ENCODE results near the gene GGTLC3.
"Not testable (repeated sequence)": the region's sequence is repeated elsewhere in the genome, so short reads cannot be mapped to it uniquely, and the experiment has no call there.

Gene GGTLC3

DNA sequence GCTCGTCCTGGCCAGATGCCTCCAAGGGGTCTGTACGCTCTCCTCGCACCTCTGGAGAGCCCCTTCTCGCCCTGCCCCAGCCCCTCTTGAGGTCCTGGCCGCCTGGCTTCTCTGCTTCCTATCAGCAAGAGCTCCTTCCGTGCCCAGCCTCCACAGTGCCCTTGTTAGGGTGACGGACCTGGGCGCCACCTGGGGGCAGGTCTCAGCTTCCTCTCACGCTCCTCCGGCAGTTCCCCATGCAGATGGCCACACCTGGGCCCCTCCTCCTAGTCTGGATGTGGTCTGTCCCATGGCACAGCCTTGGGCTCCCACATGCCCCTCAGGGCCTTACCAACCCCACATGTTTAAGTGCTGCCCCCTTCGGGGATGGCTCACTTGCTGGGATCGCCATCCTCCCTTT is 16.4 kb upstream of the GGTLC3 start:
- not testable (repeated sequence) for H3K9ac ChIP-seq (ENCODE audit: low read length); H3K9me3 ChIP-seq (ENCODE audit: control insufficient read depth, low read length); H3K27me3 ChIP-seq (ENCODE audit: control insufficient read depth, insufficient read depth, low read length); H3K4me3 ChIP-seq (ENCODE audit: low read length); H3K4me1 ChIP-seq (ENCODE audit: control insufficient read depth, insufficient read depth, low read length); H3K36me3 ChIP-seq (ENCODE audit: control insufficient read depth, insufficient read depth, low read length)

DNA sequence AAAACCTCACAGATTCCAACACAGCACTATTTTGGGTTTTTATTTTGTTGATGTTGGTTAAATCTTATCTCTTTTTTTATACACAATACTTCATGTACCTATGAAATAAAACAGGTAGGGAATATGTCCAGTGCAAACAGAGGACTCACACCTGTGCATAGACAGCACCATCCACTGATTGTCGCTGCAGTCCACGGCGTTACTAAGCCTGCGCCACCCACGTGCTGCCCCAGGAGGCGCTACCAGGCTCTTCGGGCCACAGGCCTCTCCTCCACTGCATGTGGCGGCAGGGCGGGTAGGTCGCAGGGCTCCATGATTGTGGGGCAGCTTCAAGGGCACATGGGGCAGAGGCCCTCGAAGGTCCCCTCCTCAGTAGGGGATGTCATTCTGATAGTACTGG is 15.7 kb upstream of the GGTLC3 start:
- H3K4me3 ChIP-seq (ENCODE audit: low read length); H3K9me3 ChIP-seq (ENCODE audit: control insufficient read depth, low read length); H3K4me1 ChIP-seq (ENCODE audit: control insufficient read depth, insufficient read depth, low read length); H3K36me3 ChIP-seq (ENCODE audit: control insufficient read depth, insufficient read depth, low read length); H3K27me3 ChIP-seq (ENCODE audit: control insufficient read depth, insufficient read depth, low read length); H3K9ac ChIP-seq (ENCODE audit: low read length): not testable (repeated sequence)

DNA sequence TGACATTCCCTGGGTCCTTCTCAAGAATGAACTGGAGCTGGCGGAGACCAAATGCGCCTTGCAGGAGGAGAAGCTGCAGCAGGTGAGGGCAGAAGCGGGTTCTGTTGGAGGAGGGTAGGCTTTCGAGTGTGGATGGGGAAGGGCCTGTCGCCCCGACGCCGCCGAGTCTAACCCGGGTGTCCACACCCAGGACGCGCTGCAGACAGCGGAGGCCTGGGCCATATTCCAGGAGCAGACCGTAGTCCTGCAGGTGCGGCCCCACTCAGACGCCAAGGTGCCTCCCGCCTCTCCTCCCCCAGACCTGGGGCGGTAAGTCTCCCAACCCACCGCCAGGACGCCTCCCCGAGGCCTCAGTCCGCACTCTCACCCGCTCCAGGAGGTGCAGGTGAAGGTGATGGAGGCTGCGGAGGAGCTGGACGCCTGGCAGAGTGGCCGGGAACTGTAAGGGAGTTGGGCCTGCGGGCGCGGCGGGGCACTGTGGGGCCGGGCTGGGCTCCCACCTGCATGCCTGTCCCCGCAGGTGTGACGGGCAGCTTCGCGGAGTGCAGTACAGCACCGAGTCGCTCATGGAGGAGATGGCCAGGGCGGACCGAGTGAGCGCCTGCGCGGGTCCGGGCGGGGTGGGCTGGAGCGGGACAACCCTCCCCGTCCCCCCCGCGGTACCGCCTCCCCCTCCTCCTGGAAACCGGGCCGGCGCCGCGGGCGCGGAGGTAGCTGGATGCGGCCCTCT is 11.6 kb upstream of the GGTLC3 start:
- H3K36me3 ChIP-seq (ENCODE audit: control insufficient read depth, insufficient read depth, low read length); H3K4me3 ChIP-seq (ENCODE audit: low read length); H3K4me1 ChIP-seq (ENCODE audit: control insufficient read depth, insufficient read depth, low read length); H3K9me3 ChIP-seq (ENCODE audit: control insufficient read depth, low read length); H3K9ac ChIP-seq (ENCODE audit: low read length); H3K27me3 ChIP-seq (ENCODE audit: control insufficient read depth, insufficient read depth, low read length): not testable (repeated sequence)

DNA sequence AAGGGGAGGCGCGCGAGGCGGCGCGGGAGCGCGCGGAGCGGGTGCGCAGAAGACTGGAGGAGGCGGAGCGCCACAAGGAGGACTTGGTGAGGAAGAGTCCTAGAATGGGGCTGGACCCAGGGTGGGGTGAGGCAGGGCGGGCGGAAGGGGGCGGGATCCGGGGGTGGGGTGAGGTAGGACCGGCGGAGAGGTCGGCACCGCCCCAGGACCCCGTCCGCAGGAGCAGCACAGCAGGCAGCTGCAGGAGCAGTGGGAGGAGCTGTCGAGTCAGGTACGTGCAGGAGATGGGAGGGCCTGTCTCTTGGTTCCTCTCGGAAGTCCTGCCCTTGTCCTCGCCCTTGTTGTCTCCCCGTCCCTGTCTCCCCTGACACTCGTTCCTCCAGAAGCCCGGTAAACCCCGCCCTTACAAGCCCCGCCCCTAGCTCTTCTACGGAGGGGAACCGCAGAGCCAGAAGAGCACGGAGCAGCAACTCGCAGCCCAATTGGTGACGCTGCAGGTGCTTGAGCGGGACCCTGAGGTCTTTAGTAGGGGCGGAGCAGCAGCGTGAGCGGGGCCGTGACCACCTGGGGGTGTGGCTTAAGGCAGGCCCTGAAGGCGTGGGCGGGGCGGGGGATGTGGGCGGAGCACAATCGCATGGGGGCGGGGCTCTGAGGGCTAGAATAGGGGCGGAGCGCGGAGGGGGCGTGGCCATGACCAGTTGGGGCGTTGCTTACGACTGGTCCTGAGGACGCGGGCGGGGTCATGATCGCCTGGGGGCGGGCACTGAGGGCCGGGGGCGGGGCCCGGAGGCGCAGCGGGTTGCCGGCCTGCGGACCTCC is 10.8 kb upstream of the GGTLC3 start:
- H3K9me3 ChIP-seq (ENCODE audit: control insufficient read depth, low read length); H3K9ac ChIP-seq (ENCODE audit: low read length); H3K4me3 ChIP-seq (ENCODE audit: low read length); H3K4me1 ChIP-seq (ENCODE audit: control insufficient read depth, insufficient read depth, low read length); H3K27me3 ChIP-seq (ENCODE audit: control insufficient read depth, insufficient read depth, low read length); H3K36me3 ChIP-seq (ENCODE audit: control insufficient read depth, insufficient read depth, low read length): not testable (repeated sequence)

DNA sequence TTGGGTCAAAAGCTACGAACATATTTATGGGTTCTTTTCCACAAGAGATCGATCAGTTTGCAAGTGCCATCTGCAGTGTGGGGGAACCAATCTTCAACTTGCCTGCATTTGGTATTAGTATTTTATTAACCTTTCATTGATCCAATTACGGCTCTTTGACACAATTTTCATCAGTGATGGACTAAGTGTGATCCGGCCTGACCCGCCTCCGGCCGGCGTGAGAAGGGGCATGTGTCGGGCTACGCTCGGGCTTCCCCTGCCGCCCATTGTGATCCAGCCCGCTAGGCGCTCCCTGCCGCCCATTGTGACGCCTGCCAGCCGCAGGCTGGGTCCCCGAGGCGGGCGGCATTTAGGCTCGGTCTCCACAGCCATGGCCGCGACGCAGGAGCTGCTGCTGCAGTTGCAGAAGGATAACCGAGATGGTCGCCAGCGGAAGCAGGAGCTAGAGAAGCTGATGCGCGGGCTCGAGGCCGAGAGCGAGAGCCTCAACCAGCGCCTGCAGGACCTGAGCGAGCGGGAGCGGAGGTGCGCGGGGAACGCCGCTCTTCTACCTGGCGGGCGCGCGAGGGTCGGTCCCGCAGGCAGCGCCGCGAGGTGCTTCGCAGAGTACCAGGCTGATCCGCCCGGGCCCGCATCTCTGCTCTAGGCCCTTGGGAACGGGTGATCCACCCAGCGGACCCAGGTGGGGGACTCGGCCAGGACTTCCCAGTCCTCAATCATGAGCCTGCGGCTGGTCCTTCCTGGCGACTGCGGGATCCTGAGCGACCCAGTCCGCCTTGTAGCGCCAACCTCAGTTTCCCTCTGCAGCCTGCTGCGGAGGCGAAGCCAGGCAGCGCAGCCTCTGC is 10.0 kb upstream of the GGTLC3 start, which contains the start of gene TMEM191B:
Gene TMEM191B (plus strand): TSS at position 51 of the 845 bp plus-strand sequence. CDS start 179 bp downstream, at position 230.
- not testable (repeated sequence) for H3K9ac ChIP-seq (ENCODE audit: low read length); H3K36me3 ChIP-seq (ENCODE audit: control insufficient read depth, insufficient read depth, low read length); H3K4me3 ChIP-seq (ENCODE audit: low read length); H3K4me1 ChIP-seq (ENCODE audit: control insufficient read depth, insufficient read depth, low read length); H3K27me3 ChIP-seq (ENCODE audit: control insufficient read depth, insufficient read depth, low read length); H3K9me3 ChIP-seq (ENCODE audit: control insufficient read depth, low read length)

DNA sequence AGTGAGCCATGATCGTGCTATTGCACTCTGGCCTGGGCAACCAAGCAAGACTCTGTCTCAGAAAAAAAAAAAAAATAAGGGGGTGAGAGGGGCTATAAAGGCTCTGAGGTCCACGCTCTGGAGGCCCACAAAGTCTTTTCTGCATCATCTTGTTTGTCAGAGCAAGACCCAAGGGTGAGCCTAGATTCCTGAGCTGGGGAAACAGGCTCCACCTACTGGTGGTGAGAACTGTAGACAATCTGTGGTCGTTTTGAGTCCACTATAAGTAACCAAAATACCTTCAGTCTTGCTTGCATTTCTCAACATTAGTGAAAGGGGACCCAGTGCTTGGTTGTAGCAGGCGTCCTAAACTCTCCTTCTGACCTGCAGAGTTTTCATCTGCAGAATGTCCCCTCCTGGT is 5.4 kb upstream of the GGTLC3 start:
- H3K9ac ChIP-seq (ENCODE audit: low read length); H3K9me3 ChIP-seq (ENCODE audit: control insufficient read depth, low read length); H3K36me3 ChIP-seq (ENCODE audit: control insufficient read depth, insufficient read depth, low read length); H3K27me3 ChIP-seq (ENCODE audit: control insufficient read depth, insufficient read depth, low read length); H3K4me3 ChIP-seq (ENCODE audit: low read length); H3K4me1 ChIP-seq (ENCODE audit: control insufficient read depth, insufficient read depth, low read length): not testable (repeated sequence)

DNA sequence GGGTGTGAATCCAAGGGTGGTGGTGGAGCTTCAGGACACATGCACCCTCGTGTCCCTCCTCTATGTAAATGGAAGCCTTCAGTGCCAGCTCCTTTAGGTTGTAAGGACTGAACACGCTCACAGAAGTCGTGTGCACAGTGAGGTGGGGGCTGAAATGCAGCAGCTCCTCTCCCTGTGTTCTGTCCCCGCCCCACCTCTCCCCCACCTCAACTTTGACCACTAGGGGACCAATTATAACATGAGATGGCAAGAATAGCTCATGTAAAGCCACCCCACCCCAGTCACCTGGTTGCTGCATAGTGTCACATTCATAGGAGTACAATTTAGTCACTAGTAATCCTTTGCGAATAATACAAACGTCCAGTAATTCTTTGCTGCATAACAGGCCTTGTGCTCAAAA is 4.8 kb upstream of the GGTLC3 start:
- not testable (repeated sequence) for H3K9ac ChIP-seq (ENCODE audit: low read length); H3K36me3 ChIP-seq (ENCODE audit: control insufficient read depth, insufficient read depth, low read length); H3K9me3 ChIP-seq (ENCODE audit: control insufficient read depth, low read length); H3K4me3 ChIP-seq (ENCODE audit: low read length); H3K4me1 ChIP-seq (ENCODE audit: control insufficient read depth, insufficient read depth, low read length); H3K27me3 ChIP-seq (ENCODE audit: control insufficient read depth, insufficient read depth, low read length)

DNA sequence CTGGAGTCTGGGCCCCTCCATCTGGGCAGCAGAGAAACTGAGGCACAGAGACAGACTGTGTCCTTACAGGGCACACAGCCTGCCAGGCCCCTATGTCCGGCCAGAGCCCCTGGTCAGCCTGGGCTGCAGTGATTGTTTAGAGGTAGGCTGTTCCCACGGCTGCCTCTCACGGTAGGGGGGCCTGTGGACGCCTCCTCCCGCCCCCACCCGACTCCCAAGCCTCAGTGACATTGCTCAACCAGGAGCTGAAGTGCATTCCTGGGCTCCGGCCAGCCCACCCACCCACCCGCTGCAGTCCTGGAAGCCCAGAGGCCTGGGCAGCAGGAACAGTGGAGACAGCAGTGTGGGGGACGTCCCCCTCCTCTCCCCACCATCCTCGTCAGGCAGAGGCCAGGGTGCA is 4.5 kb downstream of the GGTLC3 start:
- not testable (repeated sequence) for H3K36me3 ChIP-seq (ENCODE audit: control insufficient read depth, insufficient read depth, low read length); H3K9ac ChIP-seq (ENCODE audit: low read length); H3K9me3 ChIP-seq (ENCODE audit: control insufficient read depth, low read length); H3K4me3 ChIP-seq (ENCODE audit: low read length); H3K4me1 ChIP-seq (ENCODE audit: control insufficient read depth, insufficient read depth, low read length); H3K27me3 ChIP-seq (ENCODE audit: control insufficient read depth, insufficient read depth, low read length)

DNA sequence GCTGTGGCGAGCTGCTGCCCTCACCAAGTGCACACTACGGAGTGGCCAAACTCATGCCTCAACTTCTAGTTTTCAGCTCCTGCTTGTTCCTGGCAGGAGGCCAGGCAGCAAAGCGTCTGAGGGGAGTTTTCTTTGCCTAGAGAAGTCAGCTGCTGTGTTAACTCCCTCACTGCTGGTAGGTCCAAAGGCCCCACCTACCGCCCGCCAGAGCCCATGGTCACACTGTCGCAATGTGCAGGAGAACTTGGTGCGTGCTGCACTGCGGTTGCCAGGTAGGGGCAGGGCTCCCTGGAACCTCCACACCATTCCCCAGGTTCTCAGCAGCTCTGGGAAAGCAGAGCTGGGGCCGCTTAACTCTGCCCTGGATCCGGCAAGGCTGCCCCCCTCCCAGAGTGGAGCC is 5.6 kb downstream of the GGTLC3 start:
- not testable (repeated sequence) for H3K4me3 ChIP-seq (ENCODE audit: low read length); H3K36me3 ChIP-seq (ENCODE audit: control insufficient read depth, insufficient read depth, low read length); H3K4me1 ChIP-seq (ENCODE audit: control insufficient read depth, insufficient read depth, low read length); H3K27me3 ChIP-seq (ENCODE audit: control insufficient read depth, insufficient read depth, low read length); H3K9ac ChIP-seq (ENCODE audit: low read length); H3K9me3 ChIP-seq (ENCODE audit: control insufficient read depth, low read length)

DNA sequence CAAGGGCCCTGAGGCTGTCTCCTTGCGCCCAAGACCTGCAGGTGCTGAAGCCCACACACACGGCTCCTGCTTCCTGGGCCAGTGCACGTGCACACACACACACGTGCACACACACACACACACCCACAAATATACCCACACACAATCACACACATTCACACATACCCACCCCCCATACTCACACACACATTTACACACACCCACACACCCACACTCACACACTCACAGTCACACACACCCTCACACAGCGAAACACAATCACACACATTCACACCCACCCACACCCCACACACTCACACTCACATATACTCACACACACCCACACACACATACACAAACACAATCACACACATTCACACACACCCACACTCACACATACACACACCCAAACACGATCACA is 6.6 kb downstream of the GGTLC3 start:
- not testable (repeated sequence) for H3K36me3 ChIP-seq (ENCODE audit: control insufficient read depth, insufficient read depth, low read length); H3K27me3 ChIP-seq (ENCODE audit: control insufficient read depth, insufficient read depth, low read length); H3K4me1 ChIP-seq (ENCODE audit: control insufficient read depth, insufficient read depth, low read length); H3K9me3 ChIP-seq (ENCODE audit: control insufficient read depth, low read length); H3K4me3 ChIP-seq (ENCODE audit: low read length); H3K9ac ChIP-seq (ENCODE audit: low read length)

DNA sequence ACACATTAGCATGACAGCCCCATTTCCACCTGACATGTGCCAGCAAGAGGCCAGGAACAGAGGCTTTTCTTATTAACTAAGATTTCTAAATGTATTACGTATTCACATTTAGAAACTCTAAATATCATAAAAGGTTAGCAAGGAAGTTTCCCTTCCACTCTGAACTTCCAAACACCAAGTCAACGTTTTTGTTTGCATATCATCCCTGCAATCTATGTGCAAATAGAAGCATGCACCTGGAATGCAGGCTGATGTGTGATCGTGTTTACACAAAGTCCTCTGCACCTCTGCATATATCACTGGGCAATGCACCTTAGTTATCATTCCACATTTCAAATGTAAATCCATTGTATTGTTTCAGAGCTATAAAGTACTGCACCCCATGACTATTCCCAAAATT is 21.7 kb downstream of the GGTLC3 start:
- H3K4me3 ChIP-seq (ENCODE audit: low read length); H3K4me1 ChIP-seq (ENCODE audit: control insufficient read depth, insufficient read depth, low read length); H3K27me3 ChIP-seq (ENCODE audit: control insufficient read depth, insufficient read depth, low read length); H3K9me3 ChIP-seq (ENCODE audit: control insufficient read depth, low read length); H3K9ac ChIP-seq (ENCODE audit: low read length); H3K36me3 ChIP-seq (ENCODE audit: control insufficient read depth, insufficient read depth, low read length): not testable (repeated sequence)

Measured in mucosa of stomach (tissue), 1 donor.